Measurements from ENCODE around the gene EXD3.

GRCh38 chr9:137311171-137311985, 111.6 kb downstream of the EXD3 start:
- TF ChIP-seq, protein P1, sequence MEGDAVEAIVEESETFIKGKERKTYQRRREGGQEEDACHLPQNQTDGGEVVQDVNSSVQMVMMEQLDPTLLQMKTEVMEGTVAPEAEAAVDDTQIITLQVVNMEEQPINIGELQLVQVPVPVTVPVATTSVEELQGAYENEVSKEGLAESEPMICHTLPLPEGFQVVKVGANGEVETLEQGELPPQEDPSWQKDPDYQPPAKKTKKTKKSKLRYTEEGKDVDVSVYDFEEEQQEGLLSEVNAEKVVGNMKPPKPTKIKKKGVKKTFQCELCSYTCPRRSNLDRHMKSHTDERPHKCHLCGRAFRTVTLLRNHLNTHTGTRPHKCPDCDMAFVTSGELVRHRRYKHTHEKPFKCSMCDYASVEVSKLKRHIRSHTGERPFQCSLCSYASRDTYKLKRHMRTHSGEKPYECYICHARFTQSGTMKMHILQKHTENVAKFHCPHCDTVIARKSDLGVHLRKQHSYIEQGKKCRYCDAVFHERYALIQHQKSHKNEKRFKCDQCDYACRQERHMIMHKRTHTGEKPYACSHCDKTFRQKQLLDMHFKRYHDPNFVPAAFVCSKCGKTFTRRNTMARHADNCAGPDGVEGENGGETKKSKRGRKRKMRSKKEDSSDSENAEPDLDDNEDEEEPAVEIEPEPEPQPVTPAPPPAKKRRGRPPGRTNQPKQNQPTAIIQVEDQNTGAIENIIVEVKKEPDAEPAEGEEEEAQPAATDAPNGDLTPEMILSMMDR (IDR thresholded peaks at IDR 0.05 in 2 of 3, conservative IDR thresholded peaks at IDR 0.05 in 1 of 3; ENCODE audit: insufficient read depth in 2 of 3, low read depth in 1 of 3, low read length in 3 of 3): no peak
- TF ChIP-seq, protein P2, sequence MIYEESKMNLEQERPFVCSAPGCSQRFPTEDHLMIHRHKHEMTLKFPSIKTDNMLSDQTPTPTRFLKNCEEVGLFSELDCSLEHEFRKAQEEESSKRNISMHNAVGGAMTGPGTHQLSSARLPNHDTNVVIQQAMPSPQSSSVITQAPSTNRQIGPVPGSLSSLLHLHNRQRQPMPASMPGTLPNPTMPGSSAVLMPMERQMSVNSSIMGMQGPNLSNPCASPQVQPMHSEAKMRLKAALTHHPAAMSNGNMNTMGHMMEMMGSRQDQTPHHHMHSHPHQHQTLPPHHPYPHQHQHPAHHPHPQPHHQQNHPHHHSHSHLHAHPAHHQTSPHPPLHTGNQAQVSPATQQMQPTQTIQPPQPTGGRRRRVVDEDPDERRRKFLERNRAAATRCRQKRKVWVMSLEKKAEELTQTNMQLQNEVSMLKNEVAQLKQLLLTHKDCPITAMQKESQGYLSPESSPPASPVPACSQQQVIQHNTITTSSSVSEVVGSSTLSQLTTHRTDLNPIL (CRISPR knock-in tag; IDR thresholded peaks at IDR 0.05): no peak
- no peak for TF ChIP-seq SP1 (CRISPR knock-in tag; IDR thresholded peaks at IDR 0.05)
- no peak for TF ChIP-seq RBBP5 (IDR thresholded peaks at IDR 0.05; ENCODE audit: borderline replicate concordance, insufficient read depth, low read length, poor library complexity, severe bottlenecking)
- no peak for TF ChIP-seq PHF21A (IDR thresholded peaks at IDR 0.05; ENCODE audit: borderline replicate concordance, low read depth)
- TF ChIP-seq ZC3H11A (IDR thresholded peaks at IDR 0.05; ENCODE audit: low read depth, low read length): no peak
- TF ChIP-seq GATA2 (CRISPR knock-in tag; IDR thresholded peaks at IDR 0.05): no peak
- TF ChIP-seq EZH2 (IDR thresholded peaks at IDR 0.05; ENCODE audit: borderline replicate concordance, low read depth, low read length): no peak
- TF ChIP-seq U2AF1 (optimal IDR thresholded peaks at IDR 0.05; ENCODE audit: low read depth, low read length): no peak
- TF ChIP-seq, protein P3, sequence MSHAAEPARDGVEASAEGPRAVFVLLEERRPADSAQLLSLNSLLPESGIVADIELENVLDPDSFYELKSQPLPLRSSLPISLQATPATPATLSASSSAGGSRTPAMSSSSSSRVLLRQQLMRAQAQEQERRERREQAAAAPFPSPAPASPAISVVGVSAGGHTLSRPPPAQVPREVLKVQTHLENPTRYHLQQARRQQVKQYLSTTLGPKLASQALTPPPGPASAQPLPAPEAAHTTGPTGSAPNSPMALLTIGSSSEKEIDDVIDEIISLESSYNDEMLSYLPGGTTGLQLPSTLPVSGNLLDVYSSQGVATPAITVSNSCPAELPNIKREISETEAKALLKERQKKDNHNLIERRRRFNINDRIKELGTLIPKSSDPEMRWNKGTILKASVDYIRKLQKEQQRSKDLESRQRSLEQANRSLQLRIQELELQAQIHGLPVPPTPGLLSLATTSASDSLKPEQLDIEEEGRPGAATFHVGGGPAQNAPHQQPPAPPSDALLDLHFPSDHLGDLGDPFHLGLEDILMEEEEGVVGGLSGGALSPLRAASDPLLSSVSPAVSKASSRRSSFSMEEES (CRISPR knock-in tag; IDR thresholded peaks at IDR 0.05): no peak
